ENCODE results near the gene GMDS. TPM values are rescaled to one million over a fixed set of nuclear protein-coding genes. Genes with fewer than 3 reads are reported as not detected.
"Not testable (repeated sequence)": the region's sequence is repeated elsewhere in the genome, so short reads cannot be mapped to it uniquely, and the experiment has no call there.

GMDS gene
- total RNA-seq, 1 donor from 2014 or later: 24.2 TPM

DNA sequence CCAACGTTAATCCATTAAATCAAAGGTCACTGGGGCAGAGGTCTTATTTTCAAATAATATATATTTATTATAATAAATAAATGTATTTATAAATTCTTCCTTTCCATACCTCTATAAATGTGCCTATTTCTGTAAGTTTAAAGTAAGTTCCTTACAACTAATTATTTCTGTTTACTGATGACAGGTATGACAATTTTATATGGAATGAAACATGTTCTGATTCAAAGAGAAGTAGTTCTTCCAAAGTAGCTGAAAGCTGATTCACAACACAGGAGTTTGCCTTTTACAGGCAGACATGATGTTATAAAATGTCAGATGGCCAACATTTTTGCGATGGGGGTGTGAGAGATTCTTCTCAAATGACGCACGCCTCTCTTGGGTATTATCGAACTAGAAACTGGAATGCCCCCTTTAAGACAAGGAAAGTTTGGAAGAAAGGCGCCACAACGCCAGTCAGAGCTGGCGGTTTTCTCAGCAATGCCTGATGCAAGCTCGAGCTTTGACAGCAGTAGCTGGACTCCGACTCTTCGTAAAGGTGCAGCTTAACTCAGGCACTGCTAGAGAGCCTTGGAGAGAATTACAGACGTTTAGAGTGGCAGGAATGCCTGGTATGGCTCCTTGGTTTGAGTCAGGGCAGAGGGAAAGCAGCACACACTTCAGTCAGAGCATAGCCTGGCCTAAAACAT, 543.6 kb downstream of the GMDS start:
- intact Hi-C loops (cut with micrococcal nuclease): no loop called here

DNA sequence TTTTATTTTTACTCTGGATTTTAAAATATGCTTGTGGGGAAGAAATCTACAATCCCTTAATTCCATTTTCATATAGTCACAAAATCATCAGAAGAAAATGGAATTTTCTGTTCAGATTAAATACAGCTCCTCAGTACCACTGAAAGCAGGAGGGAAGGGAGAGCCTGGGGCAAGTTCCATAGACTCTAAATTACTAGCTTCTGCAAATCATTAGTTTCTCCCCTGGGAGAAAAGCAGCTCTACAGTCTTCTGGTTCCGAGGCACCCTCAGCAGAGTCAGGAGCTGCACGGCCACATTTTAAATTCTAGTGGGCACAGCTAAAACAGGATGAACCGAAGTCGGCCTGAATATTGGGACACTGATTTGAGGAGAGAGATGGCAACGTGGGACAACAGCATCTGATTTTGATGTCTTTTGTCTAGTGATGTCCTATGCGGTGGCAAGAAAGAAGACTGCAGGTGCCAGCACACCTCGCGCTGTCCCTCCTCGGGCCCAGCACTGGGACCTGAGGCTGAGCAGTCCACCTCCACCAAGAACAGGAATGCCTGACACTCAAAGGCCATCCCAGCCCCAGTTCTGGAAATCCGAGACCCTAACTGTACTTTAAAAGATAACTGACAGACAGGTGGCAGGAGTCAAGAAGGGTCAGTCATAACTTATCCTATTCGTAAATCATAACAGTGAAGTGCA, 545.0 kb downstream of the GMDS start:
- intact Hi-C loops (cut with micrococcal nuclease): no loop called here

DNA sequence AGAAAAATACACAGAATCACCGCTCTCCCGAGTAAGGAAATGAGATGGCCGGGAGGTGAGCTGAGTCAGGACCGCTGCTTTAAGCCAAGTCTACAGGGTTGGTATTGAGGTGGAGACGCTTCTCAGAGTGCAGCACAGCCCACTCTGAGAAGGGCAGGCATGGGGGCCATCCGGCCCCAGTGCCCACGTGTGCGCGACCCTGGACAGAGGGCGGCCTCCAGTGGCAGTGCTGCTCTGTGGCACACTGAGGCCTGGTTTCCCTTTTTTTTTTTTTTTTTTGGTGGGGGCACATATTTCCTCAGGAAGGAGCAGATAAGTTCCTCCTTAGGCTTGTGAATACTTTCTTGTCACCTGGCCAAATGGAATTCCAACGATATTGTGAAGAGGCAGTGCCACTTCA, 546.9 kb downstream of the GMDS start:
- intact Hi-C loops (cut with micrococcal nuclease): no loop called here

DNA sequence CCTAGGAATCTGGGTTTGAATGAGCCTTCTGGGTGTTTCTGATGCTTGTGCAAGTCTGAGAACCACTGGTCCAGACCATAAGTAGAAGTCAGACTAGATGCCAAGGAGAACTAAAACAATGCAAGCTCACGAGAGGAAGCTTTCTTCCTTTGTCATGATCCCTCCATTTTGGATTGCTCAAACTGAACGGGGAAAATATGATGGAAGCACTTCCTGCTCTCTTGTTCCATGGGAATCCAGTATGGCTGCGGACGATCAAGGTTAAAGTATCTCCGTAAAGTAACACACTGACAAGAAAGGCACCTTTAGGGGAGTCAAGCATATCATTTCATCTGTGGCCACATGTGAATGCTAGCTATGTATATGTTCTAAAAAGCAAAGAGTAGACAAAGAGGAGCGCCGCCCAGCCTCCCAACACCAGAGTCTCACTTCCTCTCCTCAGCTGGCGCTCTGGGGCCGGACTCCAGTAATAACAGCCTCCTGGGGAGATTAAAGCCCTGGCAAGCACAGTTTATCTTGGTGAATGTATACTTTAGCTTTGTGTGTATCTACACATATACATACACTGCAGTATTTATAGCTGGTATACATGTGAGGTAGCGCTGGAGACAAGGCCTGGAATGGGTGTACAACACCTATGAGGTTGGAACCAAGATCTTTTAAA, 547.6 kb downstream of the GMDS start:
- intact Hi-C loops (cut with micrococcal nuclease): no loop called here

DNA sequence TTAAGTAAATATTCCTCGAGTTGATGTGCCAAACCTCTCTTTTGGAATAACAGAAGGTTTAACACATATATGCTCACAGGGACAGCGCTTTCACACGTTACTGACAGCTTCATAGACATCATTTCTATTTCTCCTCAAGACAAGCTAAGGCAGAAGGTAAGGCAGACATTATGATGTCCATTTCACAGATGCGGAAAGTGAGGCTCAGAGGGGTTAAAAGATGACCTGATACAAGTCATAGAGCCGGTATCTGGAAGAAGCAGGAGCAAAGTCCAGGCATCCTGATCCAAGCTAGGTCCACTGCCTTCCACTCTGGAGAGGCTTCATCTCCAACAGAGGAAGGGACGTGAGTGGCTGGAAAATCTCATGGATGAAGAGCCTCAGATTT, 548.9 kb downstream of the GMDS start:
- intact Hi-C loops (cut with micrococcal nuclease): no loop called here

DNA sequence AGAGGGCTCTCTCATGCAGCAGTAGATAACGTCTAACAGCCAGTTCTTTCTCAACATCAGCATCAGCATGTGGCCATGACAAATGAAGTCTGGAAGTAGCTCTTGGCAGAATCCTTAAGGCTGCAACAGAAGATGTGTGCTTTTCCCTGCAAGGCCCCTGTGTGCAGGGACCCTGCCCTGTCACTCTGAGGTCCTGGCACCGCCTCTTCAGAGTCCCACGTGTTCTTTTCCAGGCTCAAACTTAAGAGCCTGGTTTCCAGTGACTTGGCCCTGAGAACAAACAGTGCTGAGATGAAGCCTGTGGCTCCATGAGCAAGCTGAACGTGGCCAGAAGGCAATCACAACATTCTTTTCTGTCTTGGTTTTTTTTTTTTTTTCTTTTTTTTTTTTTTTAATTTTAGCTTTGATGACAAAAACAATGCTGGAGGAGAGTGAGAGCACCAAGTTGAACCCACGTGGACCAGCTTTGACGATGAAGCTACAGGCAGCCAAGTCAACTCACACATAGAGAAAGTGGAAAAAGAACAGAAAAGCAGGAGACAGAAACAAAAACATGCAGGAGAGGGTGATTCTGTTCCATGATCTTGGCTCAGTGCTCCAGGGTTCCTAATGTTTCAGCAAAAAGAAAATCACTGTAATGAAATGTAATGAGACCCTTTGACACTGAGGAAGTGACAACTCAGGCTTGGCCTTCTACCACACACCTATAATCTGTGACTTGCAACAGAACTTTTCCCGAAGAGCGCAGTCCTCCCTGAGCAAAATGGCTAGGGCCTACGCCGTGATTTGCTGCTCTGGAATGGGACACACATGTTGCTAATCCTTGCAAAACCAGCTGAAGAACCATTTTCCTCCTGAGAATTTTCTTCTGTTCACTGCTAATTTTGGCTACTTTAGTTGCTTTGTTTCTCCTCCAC, 549.6 kb downstream of the GMDS start:
- intact Hi-C loops (cut with micrococcal nuclease): no loop called here

DNA sequence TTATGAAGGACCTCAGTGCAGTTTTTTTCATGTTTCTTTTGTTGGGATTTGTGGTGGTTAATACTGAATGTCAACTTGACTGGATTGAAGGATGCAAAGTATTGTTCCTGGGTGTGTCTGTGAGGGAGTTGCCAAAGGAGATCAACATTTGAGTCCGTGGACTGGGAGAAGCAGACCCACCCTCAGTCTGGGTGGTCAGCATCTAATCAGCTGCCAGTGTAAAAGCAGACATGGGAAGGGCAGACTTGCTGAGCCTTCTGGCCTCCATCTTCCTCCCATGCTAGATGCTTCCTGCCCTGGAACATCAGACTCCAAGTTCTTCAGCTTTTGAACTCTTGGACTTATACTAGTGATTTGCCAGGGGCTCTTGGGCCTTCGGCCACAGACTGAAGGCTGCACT, 553.6 kb downstream of the GMDS start:
- intact Hi-C loops (cut with micrococcal nuclease): not testable (repeated sequence)

DNA sequence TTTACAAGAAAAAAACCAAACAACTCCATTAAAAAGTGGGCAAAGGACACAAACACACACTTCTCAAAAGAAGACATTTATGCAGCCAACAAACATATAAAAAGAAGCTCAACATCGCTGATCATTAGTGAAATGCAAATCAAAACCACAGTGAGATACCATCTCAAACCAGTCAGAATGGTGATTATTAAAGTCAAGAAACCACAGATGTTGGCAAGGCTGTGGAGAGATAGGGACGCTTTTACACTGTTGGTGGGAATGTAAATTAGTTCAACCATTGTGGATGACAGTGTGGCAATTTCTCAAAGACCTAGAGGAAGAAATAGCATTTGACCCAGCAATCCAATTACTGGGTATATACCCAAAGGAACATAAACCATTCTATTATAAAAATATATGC, 554.7 kb downstream of the GMDS start:
- intact Hi-C loops (cut with micrococcal nuclease): not testable (repeated sequence)

DNA sequence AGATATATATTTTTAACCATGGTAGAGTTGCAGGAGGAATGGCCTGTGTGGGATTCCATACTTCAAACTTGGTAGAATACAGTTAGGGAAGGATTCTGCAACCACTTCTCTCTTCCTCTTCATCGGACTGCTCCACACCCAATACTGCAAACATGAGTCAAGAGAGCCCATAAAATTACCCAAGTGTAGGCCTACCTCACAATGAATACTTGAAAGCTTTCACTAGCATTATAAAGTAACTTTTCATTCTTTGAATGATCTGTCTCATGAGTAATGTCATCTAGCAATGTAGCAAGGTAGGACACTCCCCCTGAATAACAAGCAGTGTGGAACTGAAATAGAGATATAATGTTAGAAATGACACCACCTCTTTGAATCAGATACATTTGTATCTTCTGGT, 556.3 kb downstream of the GMDS start:
- intact Hi-C loops (cut with micrococcal nuclease): no loop called here

DNA sequence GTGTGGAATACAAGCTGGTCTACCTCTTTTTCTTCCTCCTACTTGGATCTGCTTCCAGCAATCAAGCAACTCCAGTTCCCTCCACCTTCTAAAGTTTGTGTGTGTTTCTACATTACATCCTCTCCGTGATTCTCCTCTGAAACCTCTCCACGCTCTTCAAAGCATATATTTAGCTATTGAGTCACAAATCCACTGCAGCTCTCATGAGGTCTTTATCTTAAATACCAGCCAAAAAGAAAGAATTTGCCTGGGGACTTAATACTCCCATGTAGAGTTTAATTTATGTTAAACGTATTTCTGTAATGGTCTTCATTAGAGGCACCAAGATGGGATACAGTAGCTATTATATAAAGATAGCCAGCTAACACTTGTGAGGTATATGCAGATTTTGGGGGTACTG, 557.0 kb downstream of the GMDS start:
- intact Hi-C loops (cut with micrococcal nuclease): no loop called here

DNA sequence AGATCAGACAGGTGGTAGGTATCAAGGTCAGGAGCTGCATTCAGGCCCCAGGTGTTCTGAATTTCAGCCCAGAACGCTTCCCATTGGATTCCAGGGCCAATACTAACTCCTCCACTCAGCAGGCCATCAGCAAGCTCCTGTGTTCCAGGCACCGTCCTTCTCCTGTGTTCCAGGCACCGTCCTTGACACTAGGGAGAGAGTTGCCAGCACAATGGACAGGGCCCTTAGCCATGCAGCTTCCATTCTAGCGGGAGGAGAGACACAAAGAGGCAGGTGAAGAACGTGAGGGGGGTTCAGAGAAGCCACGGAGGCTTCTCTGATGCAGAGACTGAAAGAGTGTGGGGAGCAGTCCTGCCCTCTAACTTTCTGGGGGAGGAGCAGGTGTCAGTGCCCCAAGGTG, 558.0 kb downstream of the GMDS start:
- intact Hi-C loops (cut with micrococcal nuclease): no loop called here

DNA sequence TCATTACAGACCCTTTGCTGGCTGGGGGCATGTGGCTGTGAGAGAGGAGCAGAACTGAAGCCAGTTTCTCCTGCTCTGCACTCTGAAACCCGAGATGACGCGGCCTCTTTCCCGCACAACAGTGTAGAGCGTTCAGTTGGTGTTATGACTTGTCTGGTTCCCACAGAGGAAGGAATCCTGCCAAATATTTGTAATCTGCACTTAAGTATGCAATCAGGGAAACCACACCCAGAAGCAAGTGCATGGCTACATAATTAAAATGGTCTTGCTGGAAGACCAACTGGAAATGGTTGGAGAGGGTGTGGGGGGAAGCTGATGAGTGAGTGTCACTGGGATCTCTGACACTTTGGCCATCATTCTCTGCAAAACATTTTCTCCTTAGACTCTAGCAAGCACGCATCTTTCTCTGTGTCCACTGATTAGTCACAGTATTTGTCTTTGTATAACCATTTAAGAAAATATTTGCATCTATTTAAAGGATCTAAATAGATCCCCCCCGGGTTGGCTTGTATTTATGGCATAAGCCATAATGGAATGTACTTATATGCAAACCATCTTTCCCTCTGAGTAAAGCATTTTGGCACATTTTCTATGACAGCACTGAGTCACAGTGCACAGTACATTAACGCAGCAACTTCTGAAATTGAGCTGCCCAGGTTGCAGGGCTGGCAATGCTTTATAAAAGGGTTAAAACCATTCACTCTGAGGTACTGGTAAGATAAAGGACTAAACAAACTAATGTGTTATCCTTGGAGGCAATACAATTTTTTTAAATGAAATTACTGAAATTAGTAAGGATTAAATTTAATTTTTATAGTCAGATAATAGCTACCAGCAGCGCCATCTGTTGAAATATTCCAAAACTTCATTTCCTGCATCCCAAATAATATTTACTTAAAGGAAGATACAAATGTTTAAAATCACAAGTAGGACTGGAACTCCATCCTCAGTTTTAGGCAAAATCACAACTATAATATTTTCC, 559.0 kb downstream of the GMDS start:
- intact Hi-C loops (cut with micrococcal nuclease): no loop called here

DNA sequence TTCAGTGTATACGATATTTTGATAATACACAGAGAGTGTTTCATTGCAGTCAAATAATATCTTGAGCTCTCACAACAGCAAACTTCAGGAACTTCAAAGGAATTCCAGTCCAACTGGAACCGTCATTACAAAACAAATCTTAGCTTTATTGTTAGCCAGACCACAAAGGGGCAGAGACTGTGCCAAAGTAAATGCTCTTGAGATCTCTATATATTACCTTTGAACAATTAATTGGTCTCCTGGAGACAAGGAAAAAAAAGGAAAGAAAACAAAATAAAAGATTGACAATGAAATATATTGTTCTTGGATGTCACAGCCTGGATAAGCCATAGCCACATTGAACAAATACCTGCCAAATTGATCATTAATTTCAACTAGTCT, 565.7 kb downstream of the GMDS start:
- intact Hi-C loops (cut with micrococcal nuclease): no loop called here

DNA sequence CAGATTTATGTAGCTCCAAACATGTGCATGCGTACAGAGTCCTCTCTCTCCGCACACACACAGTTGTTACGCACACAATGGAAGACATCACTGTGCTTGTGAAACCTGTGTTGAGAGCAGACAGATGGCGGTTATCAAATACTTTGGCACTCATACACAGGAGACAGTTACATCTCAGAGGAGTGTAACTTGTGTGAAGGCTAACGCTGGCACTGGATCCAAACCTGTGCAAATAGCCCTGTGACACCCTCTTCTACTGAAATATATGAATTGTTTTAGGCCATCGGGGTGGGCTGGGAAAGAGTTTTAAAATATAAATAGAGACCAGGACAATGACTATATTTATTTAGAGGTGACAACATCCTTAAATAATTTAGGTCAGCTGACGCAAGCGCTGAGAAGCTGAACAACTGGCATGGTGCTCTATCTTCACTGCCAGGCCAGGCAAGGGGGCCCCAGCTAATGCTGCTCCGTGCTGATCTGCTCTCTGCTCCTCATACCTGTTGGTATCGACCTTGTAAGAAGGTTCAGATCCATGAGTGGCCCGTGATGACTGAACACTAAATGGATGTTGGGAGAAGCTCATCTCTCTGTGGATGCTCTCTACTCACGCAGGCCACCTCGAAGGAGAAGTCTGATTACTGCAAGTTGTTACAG, 566.2 kb downstream of the GMDS start:
- intact Hi-C loops (cut with micrococcal nuclease): no loop called here

DNA sequence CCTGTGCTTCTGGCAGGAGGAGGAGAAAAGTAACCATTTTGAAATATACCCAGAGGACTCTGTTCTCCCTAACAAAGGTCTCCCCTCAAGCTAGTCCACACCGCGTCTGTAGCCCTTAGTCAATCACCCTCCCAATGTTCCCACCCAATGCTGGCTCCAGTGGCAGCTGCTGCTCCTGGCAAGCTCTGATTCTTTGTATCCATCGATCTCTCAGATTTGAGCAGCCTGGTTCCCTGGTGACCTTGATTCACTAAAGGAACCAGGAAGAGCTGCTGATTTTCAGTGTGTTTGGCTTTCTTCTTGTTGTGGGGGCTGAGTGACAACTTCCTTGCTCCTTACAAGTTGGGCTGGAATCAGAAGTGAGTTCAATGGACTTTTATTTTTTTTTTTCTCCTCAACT, 567.2 kb downstream of the GMDS start:
- intact Hi-C loops (cut with micrococcal nuclease): no loop called here

DNA sequence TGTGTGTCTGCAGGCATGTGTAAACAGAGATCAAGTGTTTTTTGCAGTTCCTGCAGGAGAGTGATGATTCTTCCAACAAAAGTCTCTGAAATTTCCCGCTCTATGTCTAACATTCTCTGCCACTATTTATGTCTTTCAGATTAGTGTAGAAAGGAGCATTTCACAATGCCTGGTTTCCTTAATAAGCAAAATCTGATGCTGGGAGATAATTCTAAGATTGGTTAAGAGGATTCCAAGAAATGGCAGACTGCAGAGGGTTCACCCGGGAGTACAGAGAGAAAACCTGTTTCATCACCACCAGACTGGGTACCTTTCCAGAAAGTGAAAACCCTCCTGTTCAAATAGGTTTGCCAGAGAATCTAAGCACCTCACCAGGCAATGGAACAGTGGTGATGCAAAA, 573.0 kb downstream of the GMDS start:
- intact Hi-C loops (cut with micrococcal nuclease): no loop called here

DNA sequence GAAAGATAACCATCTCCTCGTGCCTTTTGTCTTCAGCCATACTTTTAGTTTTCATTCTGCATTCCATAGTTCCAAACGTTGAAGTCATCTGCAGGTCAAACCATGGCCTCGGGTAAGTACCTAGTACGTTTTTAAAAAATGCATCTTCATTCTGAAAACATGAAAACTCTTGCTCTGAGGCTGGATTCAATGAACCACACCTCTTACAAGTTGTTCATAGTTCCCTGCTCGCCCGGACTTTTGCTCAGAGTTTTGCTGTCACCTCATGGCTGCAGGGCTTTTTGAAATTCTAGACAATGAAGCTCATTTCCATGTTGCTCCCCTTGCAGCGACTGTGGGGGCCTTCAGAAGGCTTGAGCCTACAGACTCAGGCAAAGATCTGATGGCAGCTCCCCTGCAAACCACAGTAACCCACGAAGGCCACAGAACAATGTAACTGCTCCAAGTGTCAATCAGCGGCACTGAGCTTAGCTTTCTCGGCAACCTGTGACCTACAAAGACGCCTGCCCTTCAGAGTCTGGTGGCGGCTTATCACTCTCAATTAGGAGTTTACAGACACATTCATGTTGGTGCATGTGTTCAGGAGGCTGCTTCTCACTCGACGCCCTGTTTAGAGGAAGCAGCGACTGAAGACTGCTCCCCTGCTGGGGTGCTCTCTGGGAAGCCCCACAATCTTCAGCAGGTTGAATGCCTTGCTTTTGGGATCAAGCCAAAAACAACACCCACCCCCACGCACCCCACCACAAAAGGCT, 574.5 kb downstream of the GMDS start:
- intact Hi-C loops (cut with micrococcal nuclease): no loop called here

DNA sequence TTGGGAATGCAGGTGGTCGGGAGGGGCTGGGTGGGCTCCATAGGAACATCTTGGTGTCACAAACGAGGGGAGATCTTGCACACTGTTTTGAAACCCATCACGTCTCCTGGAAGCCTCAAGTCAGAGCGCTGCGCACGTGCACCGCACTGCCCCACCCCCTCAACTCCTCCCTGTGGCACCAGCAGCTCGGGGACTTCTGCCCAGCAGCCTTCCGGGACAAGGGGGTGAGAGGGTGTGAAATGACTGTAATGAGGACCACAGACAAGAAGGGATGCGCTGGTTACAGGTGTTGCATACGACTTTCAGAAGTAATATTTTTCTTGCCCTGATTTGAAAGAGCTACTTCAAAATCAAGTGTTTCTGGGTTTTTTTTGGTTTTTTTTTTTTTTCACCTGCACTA, 575.4 kb downstream of the GMDS start:
- intact Hi-C loops (cut with micrococcal nuclease): no loop called here

DNA sequence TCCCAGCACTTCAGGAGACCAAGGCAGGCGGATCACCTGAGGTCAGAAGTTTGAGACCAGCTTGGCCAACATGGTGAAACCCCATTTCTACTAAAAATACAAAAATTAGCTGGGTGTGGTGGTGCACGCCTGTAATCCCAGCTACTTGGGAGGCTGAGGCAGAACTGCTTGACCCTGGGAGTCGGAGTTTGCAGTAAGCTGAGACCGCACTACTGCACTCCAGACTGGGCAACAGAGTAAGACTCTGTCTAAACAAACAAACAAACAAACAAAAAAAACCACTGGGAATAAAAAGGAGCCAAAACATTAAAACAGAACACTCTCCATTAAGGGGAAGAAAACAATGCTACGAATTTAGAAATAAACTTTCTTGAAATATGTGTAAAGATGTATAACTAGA, 576.9 kb downstream of the GMDS start:
- intact Hi-C loops (cut with micrococcal nuclease): not testable (repeated sequence)
